HG03342 (cell line): Measurements from ENCODE around the gene AP5S1.

ENCODE experiments used
- ATAC-seq: cut with Tn5 transposase; IDR thresholded peaks from one replicate; pipeline ENCODE4 v1.9.1; 2021; ENCODE audit warnings: mild to moderate bottlenecking, moderate library complexity; ENCODE audit not compliant: unreplicated experiment

AP5S1 gene, protein sequence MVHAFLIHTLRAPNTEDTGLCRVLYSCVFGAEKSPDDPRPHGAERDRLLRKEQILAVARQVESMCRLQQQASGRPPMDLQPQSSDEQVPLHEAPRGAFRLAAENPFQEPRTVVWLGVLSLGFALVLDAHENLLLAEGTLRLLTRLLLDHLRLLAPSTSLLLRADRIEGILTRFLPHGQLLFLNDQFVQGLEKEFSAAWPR

DNA sequence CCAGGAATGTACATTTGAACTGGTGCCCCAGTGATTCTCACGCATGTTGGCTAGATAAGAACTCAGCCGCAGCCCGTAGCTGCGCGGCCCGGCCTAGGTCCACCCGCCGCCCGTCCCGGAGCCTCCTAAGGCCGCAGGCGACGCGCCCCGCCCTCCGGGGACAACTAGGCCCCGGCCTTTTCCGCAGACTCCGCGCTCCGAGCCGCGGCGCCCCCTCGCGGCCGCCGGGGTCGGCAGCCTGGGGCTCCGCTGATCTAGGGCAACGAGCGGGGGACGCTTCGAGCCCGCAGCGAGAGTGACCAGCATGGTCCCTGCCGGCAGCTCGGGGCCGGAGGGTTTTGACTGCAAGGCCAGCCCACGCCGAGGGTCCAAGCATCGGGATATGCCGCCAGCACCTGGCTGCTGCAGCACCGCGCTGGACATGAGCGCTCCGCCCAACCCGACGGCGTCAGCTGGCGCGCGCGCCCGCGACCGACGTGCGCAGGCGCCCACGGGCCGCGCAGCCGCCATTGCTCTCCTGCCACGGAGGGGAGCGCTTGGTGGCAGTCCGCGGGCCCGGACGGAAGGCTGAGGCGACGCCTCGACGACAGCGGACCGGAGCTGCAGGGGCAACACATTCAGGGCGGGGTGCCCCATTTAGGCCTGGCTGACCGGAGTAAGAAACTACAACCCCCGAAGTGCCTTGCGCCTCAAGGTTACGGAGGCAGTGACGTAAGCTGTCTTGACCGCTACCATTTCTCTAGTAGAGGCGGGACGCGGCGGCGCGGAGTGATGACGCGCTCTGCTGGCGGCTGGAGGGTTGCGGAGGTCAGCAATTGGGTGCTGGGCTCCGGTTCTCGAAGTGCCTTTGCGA, at the start of gene AP5S1:
TSS of gene AP5S1 (plus strand) at position 500 of the 853 bp plus-strand sequence. CDS start 1,571 bp downstream, outside the sequence.
- peak; percentile 75 for ATAC-seq

DNA sequence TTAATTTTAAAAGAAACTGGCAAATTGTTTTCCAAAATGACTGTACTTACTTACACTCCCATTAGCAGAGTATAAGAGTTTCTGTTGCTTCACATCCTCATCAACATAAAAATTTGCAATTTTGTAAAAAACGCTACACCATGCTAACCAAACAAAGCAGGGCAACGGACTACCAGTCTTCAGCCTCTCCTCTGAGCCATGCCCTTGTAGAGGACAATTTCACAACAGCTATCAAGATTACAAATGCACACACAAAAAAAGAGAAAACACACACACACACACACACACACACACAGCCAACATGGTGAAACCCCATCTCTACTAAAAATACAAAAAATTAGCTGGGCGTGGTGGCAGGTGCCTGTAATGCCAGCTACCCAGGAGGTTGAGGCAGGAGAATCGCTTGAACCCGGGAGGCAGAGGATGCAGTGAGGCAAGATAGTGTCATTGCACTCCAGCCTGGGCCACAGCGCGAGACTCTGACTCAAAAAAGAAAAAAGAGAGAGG, 48.7 kb upstream of the AP5S1 start:
- ATAC-seq, result no peak

GRCh38 chr20:3775457-3776108, 44.8 kb upstream of the AP5S1 start:
- ATAC-seq, result no peak

DNA sequence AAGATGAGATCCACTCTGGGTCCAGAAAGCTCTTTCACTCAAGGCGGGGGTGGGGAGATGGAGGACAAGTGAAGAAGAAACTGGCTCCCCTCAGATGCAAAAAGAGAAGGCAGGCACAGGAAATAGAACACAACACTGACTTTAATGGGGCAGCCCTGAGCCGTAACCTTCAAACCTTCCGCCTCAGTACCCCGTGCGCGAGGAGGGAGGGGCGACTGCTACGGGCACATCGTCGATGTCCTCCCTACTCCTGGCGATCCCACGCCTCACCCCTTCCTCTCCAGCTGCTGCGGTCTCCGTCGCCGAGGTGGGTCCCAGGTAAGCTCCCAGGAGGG, 43.0 kb upstream of the AP5S1 start:
- no peak for ATAC-seq

DNA sequence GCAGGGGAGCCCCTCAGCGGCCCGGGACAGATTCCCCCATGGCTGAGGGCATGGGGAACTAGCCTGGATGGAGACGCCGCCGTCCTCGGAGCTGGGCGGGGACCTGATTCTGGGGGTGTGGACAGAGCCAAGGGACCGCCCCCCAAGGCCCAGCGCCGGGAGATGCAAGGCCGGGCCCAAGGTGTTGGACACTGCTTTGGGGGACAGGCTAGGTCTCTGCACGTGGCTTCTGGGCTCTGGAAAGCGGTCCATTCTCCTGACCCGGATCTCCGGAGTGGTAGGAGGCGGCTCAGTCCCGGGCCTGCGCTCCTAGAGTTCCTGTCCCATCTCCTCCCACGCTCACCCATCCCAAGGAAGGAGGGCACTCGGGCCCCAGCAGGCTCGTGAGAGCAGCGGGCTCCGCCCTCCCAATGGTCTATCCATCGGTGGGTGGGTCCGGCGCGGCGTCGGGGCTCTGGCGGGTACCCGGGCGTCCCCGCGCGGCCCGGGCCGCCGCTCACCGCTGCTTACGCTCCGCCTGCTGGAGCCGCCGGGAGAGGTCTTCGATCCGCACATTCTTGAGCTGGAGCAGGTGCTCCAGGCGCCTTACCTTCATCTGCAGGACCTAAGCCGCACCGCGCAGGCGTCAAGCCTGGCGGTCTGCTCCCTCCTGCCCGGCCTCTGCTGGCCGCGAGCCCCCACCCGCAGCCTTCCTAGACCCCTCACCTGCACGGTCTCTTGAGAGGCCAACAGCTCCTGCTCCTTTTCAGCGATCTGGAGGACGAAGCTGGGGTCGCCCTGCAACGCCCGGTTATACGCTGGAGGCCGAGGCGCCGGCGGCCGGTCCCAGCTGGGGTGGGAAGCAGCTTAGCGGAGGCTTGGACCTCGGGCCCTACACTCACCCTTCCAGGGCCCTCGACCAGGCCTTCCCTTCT, 42.4 kb upstream of the AP5S1 start:
- ATAC-seq, result no peak

- ATAC-seq, result no peak
Measured at GRCh38 chr20:3778976-3779375, 41.4 kb upstream of the AP5S1 start.

- ATAC-seq, result no peak
Measured at GRCh38 chr20:3781153-3781910, 39.0 kb upstream of the AP5S1 start, which contains the start of gene SPEF1. TSS of gene SPEF1 (minus strand) at chr20:3781448. CDS start at chr20:3781287, 161 bp downstream.

DNA sequence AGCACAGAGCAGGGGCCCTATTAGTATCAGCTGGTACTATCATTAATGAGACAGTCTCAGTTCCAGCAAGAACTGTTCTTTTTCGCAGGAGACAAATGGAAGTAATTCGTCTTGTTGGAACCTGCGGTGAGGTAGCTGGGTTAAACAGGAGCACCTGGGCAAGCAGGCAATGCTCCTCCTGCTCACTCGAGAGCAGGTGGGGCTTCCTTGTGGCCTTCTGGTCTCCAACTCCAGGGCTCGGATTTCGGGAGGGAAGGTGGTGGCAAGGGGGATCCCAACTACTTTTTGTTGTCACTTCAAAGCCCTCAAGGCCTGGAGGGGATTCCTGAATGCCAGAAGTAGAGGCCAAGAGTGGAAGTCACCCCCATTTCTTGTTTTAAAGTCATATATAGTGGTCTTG, 37.8 kb upstream of the AP5S1 start:
- no peak for ATAC-seq

GRCh38 chr20:3783068-3783489, 37.3 kb upstream of the AP5S1 start:
- no peak for ATAC-seq

- ATAC-seq, result no peak
Measured at GRCh38 chr20:3783511-3784195, 36.7 kb upstream of the AP5S1 start.

- no peak for ATAC-seq
Measured at GRCh38 chr20:3784216-3784853, 36.0 kb upstream of the AP5S1 start.

- no peak for ATAC-seq
Measured at GRCh38 chr20:3784863-3785239, 35.5 kb upstream of the AP5S1 start.

- no peak for ATAC-seq
Measured at GRCh38 chr20:3785240-3786125, 34.9 kb upstream of the AP5S1 start.

DNA sequence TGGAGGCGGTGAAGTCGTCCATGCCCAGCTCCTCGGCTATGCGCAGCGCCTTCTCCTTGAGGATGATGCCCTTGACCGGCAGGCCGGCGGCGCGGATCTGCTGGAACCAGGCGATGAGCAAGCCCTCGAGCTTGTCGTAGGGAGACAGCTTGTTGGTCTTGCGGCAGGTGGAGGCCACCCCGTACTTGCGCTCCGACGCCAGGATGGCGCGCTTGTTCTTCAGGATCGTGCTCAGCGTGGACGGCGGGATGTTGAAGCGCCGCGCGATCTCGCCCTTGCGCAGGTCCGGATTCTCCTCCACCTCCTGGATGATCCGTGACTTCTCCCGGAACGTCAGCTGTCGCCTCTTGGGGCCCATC, 34.2 kb upstream of the AP5S1 start:
- peak; percentile 15 for ATAC-seq

DNA sequence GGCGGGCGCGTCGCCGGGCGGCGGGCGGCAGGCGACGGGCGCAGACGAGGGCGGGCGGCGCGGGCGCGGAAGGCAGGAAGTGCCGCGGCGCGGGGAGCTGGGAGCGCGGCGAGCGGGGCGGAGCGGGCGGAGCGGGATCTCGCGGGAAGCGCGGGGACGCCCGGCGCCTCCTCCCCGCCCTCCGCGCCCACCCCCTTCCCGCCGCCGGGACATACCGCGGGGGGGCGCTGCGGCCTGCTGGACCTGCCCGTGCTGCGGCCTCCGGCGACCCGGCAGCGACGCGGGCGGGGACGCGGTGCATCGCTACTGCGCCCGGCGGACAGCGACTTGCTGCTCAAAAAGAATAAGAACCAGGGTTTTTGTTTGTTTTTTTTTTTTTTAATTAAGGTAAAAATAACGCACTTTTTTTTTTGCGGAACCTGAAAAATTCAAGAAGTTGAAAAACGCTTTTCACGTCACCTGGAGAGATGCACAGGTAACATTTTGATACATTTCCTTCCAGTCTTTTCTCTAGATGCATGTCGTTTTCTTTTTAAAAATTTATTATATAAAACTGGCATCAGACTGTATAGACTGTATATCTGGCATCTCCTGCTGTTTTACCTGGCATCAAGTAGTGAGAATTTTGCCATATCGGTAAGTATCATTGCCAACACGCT, 33.6 kb upstream of the AP5S1 start, which contains the start of gene CENPB:
TSS of gene CENPB (minus strand) at position 76 of the 659 bp plus-strand sequence. CDS start 257 bp downstream, outside the sequence.
- peak; percentile 76 for ATAC-seq

- no peak for ATAC-seq
Measured at GRCh38 chr20:3787324-3788014, 32.9 kb upstream of the AP5S1 start.
